NCI-H1092 treated with DMSO at 0.1 percent for 48 hours (cell line): ENCODE measurements around the gene STAT3.
"Not testable (repeated sequence)": the region's sequence is repeated elsewhere in the genome, so short reads cannot be mapped to it uniquely, and the experiment has no call there.

Experiments used
- DNase-seq: peaks from one replicate; lab custom pipeline; 2025; lab: John Stamatoyannopoulos, UW

The STAT3 gene

DNA sequence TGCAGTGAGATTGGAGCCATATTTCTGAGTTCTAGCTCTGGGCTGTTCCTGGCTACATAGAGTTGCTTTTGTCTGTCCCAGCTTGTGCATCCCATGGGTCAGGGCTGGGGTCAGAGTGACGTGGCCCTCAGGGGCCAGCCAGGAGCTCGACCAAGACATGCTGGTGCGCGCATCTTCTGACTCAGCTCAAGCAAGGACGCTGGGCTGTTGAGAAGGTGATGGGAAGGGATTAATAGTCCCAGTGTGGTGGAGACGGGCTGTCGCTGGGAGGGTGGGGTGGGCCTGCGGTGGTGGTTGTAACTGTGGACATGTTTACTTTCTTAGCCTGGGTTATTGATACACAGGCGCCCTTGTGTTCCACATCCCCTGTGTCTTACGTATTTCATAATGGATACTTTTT is 90.5 kb downstream of the STAT3 start:
- not testable (repeated sequence) for DNase-seq

GRCh38 chr17:42296012-42296411 is 92.2 kb downstream of the STAT3 start:
- no peak for DNase-seq

DNA sequence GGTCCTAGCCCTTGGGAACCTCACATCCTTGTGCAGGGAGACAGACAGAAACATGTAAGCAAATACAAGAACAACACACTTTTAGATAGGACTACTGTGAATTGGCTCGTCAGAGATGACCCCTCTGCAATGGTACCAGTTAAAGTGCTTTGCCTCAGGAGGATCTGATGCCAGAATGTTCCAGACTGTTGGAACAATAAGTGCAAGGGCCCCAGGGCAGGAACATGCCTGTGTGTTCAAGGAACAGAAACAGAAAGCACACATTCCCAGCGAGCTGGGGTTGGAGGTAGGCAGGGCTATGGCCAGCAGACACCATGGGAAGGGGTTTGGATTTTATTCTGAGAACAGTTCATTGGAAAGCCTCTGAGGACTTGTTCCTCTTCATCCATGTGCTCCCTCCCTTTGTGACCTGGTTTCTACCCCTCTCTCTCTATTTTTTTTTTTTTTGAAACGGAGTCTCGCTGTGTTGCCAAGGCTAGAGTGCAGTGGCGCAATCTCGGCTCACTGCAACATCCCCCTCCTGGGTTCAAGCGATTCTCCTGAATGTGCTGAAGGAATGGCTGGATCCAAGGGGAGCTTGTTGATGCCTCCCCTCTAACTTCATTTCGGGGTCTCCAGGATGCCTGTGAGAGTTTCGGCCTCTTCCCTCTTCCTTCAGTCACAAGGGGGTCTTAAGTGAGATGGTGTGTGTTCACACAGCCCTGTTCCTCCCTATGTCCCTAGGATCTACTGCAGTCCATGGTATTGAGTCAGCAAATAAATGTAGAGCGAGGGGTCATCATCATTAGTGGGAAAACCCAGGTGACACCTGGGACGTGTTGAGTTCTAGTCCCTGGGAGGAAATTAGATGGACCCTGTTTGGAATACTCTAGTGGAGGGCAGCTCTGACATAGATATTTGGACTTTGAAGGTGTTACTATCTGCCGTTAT is 93.5 kb downstream of the STAT3 start:
- DNase-seq = no peak

GRCh38 chr17:42291129-42291528 is 97.1 kb downstream of the STAT3 start:
- no peak for DNase-seq

DNA sequence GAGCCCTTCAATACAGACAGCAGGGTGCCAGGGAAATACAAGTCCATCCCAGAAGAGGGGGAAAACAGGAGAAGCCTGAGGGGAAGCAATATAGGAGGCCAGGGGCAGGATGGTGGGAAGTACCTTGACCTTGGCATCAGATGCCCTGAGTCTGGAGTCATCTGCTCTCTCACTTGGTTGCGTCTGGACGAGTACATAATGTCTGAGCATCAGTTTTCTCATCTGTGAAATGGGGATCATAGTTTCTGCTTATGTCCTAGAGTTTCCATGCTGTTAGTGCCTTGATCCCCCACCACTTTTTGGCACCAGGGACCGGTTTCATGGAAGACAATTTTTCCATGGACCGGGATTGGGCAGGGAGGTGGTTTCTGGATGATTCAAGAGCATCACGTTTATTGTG is 97.7 kb downstream of the STAT3 start:
- no peak for DNase-seq

GRCh38 chr17:42289611-42290181 is 98.5 kb downstream of the STAT3 start:
- no peak for DNase-seq

DNA sequence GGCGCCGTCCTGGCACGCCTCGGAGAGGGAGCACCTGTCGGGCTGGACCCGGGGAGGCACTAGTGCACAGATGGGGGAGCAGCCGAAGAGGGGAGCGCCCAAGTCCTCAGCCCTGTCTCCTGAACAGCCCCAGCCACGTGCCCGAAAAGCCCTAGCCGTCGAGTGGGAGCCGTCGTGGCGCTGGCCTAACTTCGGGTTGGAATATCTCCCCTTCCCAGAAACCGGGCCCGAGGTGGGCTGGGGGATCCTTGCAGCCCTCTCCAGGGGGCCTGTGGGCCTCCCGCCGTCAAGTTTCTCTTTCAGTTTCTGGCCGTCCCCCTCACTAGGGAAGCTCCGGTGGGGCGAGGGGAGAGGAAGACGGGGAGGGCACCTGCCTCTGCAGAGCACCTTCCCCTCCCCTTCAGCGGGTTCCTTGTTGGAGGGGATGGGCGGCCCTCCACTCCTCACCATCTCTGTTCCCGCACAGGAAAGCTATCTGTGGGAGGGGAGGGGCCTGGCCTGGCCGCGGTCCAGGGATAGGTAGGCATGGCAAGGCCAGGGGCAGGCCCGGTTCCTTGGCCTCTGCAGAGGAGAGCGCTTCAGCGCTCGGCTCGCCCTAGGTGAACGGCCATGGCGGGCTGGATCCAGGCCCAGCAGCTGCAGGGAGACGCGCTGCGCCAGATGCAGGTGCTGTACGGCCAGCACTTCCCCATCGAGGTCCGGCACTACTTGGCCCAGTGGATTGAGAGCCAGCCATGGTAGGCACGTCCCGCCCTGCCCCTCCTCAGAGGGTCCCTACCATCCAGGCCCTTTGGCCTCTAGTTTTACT is 99.2 kb downstream of the STAT3 start:
- DNase-seq = no peak

DNA sequence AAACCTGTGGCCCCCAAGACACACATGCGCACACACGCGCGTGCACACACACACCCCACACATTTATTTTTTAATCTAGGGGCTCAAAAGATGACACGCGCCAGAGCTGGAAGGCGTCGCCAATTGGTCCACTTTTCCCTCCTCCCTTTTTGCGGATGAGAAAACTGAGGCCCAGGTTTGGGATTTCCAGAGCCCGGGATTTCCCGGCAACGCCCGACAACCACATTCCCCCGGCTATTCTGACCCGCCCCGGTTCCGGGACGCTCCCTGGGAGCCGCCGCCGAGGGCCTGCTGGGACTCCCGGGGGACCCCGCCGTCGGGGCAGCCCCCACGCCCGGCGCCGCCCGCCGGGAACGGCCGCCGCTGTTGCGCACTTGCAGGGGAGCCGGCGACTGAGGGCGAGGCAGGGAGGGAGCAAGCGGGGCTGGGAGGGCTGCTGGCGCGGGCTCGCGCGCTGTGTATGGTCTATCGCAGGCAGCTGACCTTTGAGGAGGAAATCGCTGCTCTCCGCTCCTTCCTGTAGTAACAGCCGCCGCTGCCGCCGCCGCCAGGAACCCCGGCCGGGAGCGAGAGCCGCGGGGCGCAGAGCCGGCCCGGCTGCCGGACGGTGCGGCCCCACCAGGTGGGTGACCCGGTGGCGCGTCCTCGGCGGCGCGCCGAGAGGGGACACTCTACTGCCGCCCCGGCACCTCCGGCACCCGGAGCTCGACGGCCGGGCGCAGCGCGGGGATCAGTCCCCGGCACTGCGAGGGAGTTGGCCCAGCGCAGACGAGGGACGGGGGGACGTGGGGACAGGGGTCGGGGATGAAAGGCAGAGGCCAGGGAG is 100.1 kb downstream of the STAT3 start, which contains the start of gene STAT5A:
STAT5A (plus strand) TSS at position 522 of the 826 bp plus-strand sequence. CDS start 914 bp downstream, outside the sequence.
- DNase-seq = peak; percentile 40

DNA sequence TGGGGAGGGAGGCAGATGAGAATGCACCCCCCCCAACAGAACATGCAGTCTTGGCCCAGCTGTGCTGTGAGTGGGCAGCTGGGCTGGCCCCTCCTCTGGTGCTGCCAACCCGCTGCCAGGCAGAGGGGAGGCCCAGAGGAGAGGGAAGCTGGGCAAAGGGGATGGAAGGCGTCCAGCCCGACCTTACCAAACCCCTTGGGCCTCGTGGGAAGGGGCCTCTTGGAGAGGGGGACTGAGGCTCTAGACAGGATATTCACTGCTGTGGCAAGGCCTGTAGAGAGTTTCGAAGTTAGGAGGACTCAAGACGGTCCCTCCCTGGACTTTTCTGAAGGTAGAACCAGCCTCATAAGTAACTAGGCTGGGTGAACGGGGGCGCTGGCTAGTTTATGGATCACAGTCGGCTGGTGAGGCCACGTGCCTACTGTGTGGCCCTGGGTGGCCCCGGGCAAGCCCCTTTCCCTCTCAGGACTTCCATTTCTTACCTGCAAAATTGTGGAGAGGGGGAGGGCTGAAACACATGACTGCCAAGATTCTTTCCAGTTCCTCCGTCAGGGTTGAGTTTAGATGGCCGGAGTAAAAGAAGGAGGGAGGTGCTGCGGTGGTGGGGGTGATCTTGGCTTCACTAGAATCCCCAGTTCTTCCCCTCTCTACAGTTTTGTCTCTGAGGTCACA is 100.8 kb downstream of the STAT3 start:
- DNase-seq = no peak

GRCh38 chr17:42286411-42287221 is 101.6 kb downstream of the STAT3 start:
- DNase-seq = no peak

- no peak for DNase-seq
Measured at GRCh38 chr17:42285346-42286050, 102.7 kb downstream of the STAT3 start.

- DNase-seq = no peak
Measured at GRCh38 chr17:42284566-42284965, 103.7 kb downstream of the STAT3 start.

DNA sequence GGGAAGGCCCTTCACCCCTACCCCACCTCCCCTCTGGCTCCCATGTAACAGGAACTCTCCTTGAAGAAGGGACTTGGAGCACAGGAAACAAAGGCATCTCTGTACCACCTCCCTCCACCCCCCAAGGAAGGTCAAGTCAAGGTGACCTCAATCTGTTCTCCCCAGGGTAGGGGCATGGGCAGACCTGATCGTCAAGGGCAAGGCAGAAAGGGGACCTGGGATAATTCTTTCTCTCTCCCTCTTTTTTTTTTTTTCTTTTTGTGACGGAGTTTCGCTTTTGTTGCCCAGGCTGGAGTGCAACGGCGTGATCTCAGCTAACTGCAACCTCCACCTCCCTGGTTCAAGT is 104.2 kb downstream of the STAT3 start:
- DNase-seq = no peak

DNA sequence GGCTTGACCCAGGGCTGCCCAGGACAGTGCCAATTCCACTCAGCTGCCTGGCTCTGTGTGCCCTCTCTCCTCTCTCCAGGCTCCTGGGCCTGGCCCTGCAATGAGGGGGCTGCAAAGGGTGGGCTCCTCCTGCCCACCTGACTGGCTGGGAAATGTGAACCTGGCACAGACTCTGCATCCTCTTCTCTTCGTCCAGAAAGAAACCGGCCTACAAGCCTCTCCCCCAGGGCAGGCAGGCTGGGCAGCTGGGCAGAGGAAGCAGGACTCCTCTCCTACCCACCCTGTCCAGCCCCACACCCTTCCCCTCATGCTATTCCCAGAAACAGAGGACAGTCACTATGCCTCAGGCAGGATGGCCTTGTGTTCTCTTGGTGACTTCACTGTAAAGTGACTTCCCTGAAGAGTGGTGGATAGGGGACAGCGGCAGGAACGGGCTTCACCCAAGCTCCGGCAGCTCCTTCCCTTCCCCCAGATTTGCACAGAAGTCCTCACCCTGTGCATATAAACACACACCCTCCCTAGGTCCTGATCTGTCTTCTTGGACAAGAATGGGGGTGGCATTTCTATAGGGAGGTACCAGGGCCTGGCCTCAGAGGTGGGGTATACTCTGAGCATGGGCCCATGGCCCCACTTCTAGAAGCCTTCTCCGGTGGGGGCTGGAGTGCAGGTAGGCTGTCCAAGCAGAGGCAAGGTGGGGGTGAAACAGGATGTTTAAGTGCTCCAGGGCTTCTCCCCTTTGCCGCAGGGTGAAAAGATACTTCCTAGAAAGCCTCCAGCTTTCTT is 104.8 kb downstream of the STAT3 start:
- no peak for DNase-seq

- no peak for DNase-seq
Measured at GRCh38 chr17:42282478-42283080, 105.7 kb downstream of the STAT3 start.

- DNase-seq = peak; percentile 49
Measured at GRCh38 chr17:42281571-42282096, 106.6 kb downstream of the STAT3 start.

- DNase-seq = no peak
Measured at GRCh38 chr17:42279776-42280630, 108.2 kb downstream of the STAT3 start.
